GM18507 (cell line): ENCODE results near the gene IPP.

Experiments
- DNase-seq: peaks from one replicate; pipeline ENCODE4 v3.0.0; 2011; ENCODE audit warnings: low read depth; ENCODE audit not compliant: insufficient read length; ENCODE audit errors: extremely low spot score
- FAIRE-seq: peaks from 2 replicates; lab custom pipeline; 2011; peaks lifted over from hg19 to GRCh38; lab: Jason Lieb, UNC

IPP gene

DNA sequence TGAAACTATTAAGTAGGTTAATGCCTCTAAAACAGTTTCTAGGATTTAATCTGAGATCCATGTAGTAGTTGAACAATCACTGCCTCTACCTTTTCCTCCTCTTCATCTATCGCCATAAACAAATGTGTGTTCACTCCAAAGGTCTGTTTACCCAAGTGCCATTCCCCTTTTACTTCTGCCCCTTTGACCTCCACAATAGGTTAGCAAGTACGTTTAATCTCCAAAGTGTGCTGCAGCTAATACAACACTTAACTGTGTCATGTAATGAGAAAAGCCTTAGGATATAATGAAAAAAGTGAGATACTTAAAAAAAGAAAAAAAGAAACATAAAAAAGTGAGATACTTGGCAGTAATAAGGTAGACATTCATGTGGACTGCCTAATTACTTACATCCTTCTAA is 92.3 kb downstream of the IPP start:
- FAIRE-seq, result no peak

DNA sequence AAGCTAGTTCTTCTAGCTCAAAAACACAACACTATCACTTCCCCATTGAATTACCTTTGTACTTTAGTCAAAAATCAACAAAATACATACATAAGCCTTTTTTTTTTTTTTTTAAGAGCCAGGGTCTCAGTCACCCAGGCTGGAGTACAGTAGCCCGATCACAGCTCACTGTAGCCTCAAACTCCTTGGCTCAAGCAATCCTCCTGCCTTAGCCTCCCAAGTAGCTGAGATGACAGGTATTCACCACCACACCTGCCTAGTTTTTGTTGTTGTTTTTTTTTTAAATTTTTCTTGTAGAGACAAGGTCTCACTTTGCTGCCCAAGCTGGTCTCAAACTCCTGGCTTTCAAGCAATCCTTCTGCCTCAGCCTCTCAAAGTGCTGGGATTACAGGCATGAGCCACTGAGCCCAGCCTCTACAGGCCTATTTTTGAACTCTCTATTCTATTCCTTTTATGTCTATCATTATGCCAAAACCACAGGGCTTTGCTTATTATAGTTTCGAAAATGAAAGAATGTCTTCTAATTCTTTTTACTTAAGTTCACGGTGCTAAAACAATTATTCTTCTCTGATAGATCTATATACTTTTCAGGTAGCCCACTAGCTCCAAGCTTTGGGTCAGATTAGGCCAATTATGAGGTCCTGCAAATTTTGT is 93.8 kb downstream of the IPP start:
- no peak for DNase-seq
- no peak for FAIRE-seq

More for the DNA sequence above, 92.3 kb downstream of the IPP start:
- DNase-seq, result no peak

DNA sequence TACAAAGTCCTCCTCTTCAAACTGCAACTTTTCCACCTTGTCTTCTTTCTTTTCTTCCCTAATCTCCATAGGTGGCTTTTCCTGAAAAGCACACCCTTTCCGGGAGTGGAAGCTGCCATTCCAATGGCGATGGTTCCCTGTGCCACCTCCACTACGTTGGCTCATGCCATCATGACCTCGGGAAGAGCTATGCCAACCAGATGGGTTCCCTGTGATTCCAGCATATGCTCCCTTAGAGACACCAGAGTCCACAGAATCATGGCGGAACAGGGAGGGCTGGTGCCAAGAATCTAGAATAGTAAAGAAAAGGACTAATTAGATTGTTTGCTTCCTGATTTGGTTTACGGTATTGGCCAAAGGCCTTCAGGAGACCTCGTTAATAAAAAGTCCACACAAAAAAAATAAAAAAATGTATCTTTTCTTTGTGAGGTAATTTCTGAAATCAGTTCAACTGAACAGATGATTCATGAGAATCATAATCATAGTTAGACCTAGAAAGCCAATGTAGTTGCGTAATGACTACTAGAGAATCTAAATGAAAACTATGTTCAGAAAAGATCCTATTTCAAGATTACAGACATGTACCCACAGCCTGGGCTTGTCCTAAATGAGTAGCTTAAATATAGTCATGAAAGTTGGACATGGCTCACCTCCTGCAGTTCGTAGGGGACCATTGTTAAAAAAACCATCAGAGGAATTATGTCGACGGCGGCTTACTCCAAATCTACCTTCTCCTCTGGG is 95.7 kb downstream of the IPP start:
- DNase-seq, result no peak
- FAIRE-seq, result no peak
